GM21529 (cell line): ENCODE data around the gene OSBPL2.

Experiments used
- ATAC-seq: cut with Tn5 transposase; IDR thresholded peaks from one replicate; pipeline ENCODE4 v1.9.1; 2021; ENCODE audit not compliant: unreplicated experiment

OSBPL2 gene

GRCh38 chr20:62205618-62206387 is 32.5 kb upstream of the OSBPL2 start:
- ATAC-seq: no peak

DNA sequence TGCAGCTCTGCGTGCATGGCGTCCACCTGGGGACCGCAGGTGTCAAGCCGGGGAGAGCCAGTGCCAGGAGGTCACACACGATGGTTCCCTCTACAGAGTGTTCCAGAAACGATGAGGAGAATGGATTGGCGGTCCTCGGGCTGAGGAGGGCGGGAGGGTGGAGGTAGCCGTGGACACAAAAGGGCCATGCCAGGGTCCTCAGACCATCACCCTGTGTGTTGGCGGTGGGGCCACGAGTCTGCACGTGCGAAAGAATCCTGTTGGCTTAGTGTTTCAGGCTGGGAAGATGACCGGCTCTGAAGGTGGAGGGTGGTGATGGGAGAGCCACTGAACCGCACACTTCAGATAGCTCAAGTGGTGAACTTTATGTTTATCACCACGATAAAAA is 31.9 kb upstream of the OSBPL2 start:
- ATAC-seq: no peak

DNA sequence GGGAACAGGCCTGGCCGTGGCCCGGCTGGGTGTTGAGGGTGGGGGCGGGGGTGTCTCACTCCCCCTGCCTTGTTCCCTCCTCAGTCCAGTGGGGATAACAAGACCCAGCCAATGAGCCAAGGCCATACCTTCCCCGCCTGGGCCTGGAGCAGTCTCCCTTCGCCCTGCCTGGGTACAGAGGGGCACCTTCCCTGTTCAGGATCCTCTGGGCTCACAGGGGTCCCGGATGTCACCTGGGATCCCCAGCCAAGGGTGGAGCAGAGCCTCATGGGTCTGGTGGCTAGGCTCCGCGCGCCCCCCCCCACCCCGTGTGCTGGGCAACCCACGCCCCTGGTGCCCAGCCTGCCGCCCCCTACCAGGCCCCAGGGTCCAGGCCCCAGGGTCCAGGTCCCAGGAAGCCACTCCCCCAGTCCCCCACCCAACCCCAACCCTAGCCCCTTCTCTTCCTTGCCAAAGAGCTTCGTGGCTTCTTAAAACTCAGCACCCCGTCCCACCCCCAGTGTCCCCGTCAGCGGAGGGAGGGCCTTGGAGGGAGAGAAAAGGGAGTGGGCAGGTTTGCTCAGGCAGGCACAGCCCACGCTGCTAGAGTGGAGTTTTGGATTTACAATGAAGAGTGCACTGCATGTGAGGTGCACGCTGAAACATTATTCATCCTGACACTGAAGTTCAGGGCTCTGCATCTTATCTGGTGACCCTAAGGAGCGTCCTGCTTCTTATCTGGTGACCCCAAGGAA is 30.1 kb upstream of the OSBPL2 start:
- no peak for ATAC-seq

GRCh38 chr20:62208795-62209755 is 29.2 kb upstream of the OSBPL2 start:
- no peak for ATAC-seq

DNA sequence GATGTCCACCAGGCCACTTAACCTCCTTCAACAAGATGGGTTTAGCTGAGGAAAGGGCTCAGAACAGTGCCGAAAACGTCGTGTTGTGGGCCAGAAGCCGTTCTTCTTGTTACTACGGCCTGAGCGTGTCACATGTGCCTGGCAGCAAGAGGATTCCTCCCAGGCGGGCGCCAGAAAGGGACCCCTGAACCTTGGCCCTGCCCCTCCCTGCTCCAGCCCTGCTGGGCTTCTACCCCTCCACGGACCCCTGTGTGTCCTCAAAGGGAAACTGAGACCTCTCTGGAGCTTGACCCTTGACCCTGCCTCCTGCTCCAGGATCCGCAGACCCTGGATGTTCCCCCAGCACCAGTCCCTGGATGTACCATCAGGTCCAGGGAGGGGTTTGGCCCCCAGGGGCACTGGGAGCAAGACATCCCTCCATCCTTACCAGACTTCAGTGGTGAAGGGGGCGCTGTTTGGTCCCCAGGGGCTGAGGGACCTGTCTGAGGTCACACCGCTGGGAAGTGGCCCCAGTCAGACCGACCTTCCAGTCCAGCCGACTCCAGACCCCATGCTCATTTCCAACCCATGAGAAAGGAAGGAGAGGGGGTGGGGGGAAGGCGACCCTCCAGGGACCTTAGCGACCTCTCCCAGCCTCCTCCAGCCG is 28.3 kb upstream of the OSBPL2 start:
- ATAC-seq: no peak

GRCh38 chr20:62210496-62210855 is 27.8 kb upstream of the OSBPL2 start:
- ATAC-seq: no peak

- no peak for ATAC-seq
These were observed 27.1 kb upstream of the OSBPL2 start for GRCh38 chr20:62211216-62211615.

DNA sequence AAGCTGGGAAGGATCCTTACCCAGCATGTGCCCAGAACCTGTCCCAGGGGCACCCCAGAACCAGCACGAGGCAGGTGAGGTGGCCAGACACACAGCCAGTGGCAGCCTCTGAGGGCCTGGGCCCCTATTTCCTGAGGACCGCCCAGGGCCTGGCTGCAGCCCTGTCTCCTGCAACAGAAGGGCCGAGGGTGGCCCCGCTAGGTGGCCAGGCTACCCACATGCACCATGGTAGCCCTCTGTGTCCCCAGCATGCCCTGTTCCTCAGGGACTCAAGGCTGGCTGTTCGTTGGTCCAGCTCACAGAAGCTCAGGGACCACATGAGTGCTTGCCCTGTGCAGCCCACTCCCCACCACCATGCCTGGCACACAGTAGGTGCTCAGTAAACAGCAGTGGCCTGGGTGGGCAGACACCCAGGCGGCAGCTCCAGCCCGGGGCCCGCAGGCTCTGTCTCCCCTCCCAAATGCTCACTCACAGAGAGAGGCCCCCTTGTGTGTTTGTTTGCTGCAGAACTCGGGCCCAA is 26.5 kb upstream of the OSBPL2 start:
- no peak for ATAC-seq

GRCh38 chr20:62212299-62212698 is 26.0 kb upstream of the OSBPL2 start:
- no peak for ATAC-seq

GRCh38 chr20:62214067-62214466 is 24.3 kb upstream of the OSBPL2 start:
- no peak for ATAC-seq

DNA sequence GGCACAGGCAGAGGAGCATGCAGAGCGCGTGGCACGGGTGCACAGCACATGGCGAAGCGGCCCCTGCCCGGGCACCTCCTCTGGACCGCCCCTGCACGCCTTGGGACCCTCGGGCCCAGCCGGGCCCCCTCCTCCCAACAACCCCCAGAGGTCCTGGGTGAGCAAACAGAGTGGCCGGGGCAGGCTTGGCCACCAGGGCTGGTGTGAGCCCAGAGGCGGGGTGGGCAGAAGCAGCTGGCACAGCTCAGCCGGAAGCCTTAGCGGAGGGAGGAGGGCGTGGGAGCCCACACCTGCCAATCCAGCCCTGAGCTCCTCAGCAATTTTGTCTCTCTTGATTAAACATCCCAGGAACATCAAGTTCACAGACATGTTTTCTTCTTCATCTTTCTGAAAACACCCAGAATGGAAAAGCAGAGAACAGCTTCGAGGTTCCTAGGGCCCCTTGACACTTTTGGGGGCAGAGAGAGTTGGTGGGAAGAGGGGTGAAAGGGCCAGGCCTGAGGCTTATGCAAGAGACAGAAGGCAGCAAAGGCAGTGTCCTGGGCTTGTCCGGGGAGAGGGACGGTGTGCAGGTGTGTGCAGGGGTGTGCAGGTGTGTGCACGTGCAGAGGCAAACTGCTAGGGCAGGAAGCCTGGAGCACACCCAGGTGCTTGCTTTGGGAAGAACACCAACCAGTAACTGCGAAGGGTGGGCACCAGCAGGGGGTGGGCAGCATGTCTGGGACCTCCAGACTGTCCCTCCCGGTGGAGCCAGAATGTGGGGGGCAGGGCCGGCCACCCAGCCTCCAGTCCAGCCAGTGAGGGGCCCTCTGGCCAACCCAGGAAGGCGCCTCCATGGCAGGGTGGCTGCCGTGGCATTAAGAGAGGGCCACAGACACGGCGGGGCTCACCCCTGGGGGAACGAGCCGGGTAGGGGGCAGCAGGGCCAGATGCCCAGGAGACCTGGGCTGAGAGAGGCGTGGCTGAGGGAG is 23.0 kb upstream of the OSBPL2 start:
- no peak for ATAC-seq

- no peak for ATAC-seq
These were observed 22.2 kb upstream of the OSBPL2 start for GRCh38 chr20:62215991-62216635.

DNA sequence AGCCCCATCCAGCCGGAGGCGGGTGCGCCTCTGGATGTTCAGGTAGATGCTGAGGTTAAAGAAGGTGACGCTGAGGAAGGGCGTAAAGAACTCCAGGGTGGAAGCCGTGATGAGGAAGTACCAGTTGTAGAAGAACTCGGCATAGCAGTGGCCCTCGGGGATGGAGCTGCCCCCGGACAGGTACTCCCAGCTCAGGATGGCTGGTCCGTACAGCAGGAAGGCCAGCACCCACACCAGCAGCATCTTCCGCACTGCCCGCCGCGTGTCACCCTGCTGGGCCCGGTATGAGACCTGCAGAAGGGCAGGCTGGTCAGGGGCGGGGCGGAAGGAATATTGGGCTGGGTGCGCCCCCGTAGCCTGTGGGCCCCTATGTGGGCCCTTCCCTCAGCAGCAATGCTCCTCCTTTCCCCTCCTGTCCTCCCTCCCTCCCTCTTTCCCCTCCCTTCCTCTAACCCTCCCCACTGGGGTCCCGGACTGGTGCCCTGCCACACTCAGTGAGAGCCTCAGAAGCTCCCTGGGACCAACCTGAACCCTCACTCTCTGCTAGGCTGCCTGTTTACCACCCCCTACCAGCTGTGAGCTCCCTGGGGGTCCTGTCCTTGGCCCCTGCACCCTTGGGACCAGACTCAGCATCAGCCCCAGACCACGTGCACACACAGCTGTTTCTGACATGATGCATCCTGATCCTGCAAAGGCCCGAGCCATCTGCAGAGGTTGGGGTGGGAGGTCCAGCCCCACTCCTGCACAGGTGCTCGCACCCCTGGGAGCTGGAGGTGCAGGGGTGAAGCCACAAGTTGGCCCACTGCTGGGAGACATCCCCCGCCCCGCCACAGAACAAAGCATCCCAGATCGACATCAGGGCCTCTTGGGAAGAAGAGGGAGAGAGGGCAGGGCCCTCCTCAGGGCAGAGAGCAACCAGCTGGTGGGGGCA is 21.4 kb upstream of the OSBPL2 start:
- ATAC-seq: no peak

GRCh38 chr20:62217913-62218773 is 20.2 kb upstream of the OSBPL2 start:
- no peak for ATAC-seq

GRCh38 chr20:62219101-62219991 is 19.0 kb upstream of the OSBPL2 start:
- ATAC-seq: no peak
